HUES64 (cell line): ENCODE measurements around the gene BLACAT1.
A peak's percentile ranks its signal among the peaks of the same experiment; 100 is the strongest.

Experiments
- H3K27ac ChIP-seq: 2 replicates; pipeline ENCODE4 v1.7.0; 2013; ENCODE audit warnings: low read depth, low read length, inconsistent platforms
- H3K27me3 ChIP-seq: 2 replicates; pipeline ENCODE4 v1.6.1; 2013; ENCODE audit warnings: mild to moderate bottlenecking, low read length; ENCODE audit not compliant: insufficient read depth
- H3K36me3 ChIP-seq: 2 replicates; pipeline ENCODE4 v1.6.1; 2013; ENCODE audit warnings: mild to moderate bottlenecking, low read length; ENCODE audit not compliant: insufficient read depth
- H3K4me1 ChIP-seq: 2 replicates; pipeline ENCODE4 v1.6.1; 2013; ENCODE audit warnings: mild to moderate bottlenecking, low read length, moderate library complexity; ENCODE audit not compliant: insufficient read depth
- H3K4me3 ChIP-seq: 2 replicates; pipeline ENCODE4 v1.5.1; 2013; ENCODE audit warnings: mild to moderate bottlenecking, low read length, moderate library complexity
- H3K9ac ChIP-seq: 2 replicates; pipeline ENCODE4 v1.6.1; 2013; ENCODE audit warnings: mild to moderate bottlenecking, low read depth, low read length
- H3K9me3 ChIP-seq: 2 replicates; pipeline ENCODE4 v1.6.1; 2013; ENCODE audit warnings: low read depth, low read length; ENCODE audit not compliant: insufficient read depth
- WGBS: fragments of 150-250, 120-280 bp; methylation state at CpG from one replicate; pipeline ENCODE4 v1.1.7; 2013; ENCODE audit warnings: missing lambda C conversion rate; 5-methylcytosine and 5-hydroxymethylcytosine counted together

The BLACAT1 gene

DNA sequence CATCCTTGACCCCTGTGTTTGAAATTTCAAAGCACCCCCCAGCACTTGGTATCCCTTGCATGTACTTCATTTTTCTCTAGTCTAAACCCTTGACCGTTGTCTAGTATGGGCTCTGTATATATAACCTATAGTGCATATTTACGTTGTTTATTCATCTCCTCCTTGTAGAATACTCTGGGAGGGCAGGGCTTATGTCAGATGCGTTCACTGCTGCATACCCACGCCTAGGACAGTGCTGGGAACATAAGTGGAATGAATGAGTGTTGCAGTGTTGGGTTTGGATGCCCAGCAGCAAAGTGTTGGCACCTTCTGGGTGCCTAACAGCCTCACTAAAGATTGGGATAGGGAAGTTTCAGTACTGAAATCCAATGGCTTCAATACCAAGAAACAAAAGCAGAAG lies 17.6 kb upstream of the BLACAT1 start:
- Histone ChIP-seq H3K27ac (no peak overlapping the region), H3K9ac (no peak overlapping the region), H3K36me3 (no peaks in the 10 kb centered on the region), H3K4me3 (no peak overlapping the region), H3K9me3 (no peaks in the 10 kb centered on the region), H3K27me3 (no peaks in the 10 kb centered on the region), H3K4me1 (peaks cover 14% of the 10 kb centered on the region)
- 46% methylated on average over 3 of the region's 4 CpGs for WGBS

- Histone ChIP-seq H3K9ac (no peak overlapping the region), H3K27ac (no peak overlapping the region), H3K36me3 (no peaks in the 10 kb centered on the region), H3K9me3 (no peaks in the 10 kb centered on the region), H3K4me3 (no peak overlapping the region), H3K4me1 (peaks cover 11% of the 10 kb centered on the region), H3K27me3 (no peaks in the 10 kb centered on the region)
- 35% methylated on average over 13 of the region's 13 CpGs for WGBS
Measured at GRCh38 chr1:205472737-205473441, 17.0 kb upstream of the BLACAT1 start.

DNA sequence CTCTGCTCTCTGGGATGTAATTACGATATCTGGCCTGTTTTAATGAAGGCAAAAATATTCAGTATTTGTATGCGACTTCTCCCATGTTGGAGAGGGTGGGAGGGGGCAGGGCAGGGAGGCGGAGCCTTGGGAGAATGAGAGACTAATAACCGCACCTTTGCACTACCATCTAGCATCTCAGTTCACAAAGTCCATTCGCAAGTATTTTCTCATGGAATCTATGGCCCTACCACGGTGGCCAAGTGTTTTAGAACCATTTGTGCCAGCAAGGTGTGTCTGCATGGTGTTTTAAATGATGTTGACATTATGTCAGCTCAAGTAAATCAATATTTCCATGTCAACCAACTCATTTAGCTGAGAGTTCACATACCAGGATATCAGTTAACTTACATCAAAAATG lies 14.3 kb upstream of the BLACAT1 start:
- H3K9ac ChIP-seq = no peak overlapping the region
- H3K27me3 ChIP-seq = no peaks in the 10 kb centered on the region
- 89% methylated on average over 6 of the region's 6 CpGs for WGBS
- no peaks in the 10 kb centered on the region for H3K9me3 ChIP-seq
- H3K27ac ChIP-seq = no peak overlapping the region
- no peak overlapping the region for H3K4me3 ChIP-seq
- peaks cover 4% of the 10 kb centered on the region; the same call in 1 of the 2 replicates for H3K4me1 ChIP-seq
- no peaks in the 10 kb centered on the region for H3K36me3 ChIP-seq

GRCh38 chr1:205466595-205467220 lies 10.9 kb upstream of the BLACAT1 start:
- Histone ChIP-seq H3K9ac (no peak overlapping the region), H3K27me3 (no peaks in the 10 kb centered on the region), H3K4me1 (peaks cover 4% of the 10 kb centered on the region; the same call in 1 of the 2 replicates), H3K9me3 (no peaks in the 10 kb centered on the region), H3K36me3 (no peaks in the 10 kb centered on the region), H3K4me3 (no peak overlapping the region), H3K27ac (no peak overlapping the region)
- WGBS = 62% methylated on average over 7 of the region's 7 CpGs

DNA sequence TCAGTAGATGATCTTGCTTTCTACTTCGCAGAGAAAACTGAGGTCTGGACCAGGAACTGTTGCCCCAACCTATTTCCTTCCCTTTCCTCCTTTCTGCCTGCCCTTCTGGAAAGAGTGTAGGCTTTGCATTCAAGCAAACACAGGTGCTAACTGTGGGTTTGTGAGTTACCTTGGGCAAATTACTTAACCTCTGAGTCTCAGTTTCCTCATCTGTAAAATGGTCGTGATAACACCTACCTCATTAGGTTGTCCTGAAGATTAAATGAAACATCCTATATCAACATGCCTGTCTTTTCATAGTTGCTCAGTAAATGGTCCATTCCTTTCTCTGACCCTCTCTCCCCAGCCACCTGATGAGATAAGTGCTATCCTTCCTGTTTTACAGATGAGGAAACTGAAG lies 9.5 kb upstream of the BLACAT1 start:
- no peaks in the 10 kb centered on the region for H3K9me3 ChIP-seq
- H3K27me3 ChIP-seq = no peaks in the 10 kb centered on the region
- 72% methylated on average over 2 of the region's 2 CpGs for WGBS
- H3K4me1 ChIP-seq = peaks cover 4% of the 10 kb centered on the region; the same call in 1 of the 2 replicates
- no peak overlapping the region for H3K27ac ChIP-seq
- H3K36me3 ChIP-seq = no peaks in the 10 kb centered on the region
- no peak overlapping the region for H3K4me3 ChIP-seq
- H3K9ac ChIP-seq = no peak overlapping the region

GRCh38 chr1:205458777-205459566 lies 3.1 kb upstream of the BLACAT1 start:
- Histone ChIP-seq H3K36me3 (no peaks in the 10 kb centered on the region; the same call in 1 of the 2 replicates), H3K27me3 (no peaks in the 10 kb centered on the region; the same call in 1 of the 2 replicates), H3K4me3 (no peak overlapping the region), H3K9me3 (no peaks in the 10 kb centered on the region), H3K9ac (no peak overlapping the region), H3K27ac (no peak overlapping the region), H3K4me1 (peaks cover 17% of the 10 kb centered on the region)
- WGBS = 77% methylated on average over 6 of the region's 6 CpGs

DNA sequence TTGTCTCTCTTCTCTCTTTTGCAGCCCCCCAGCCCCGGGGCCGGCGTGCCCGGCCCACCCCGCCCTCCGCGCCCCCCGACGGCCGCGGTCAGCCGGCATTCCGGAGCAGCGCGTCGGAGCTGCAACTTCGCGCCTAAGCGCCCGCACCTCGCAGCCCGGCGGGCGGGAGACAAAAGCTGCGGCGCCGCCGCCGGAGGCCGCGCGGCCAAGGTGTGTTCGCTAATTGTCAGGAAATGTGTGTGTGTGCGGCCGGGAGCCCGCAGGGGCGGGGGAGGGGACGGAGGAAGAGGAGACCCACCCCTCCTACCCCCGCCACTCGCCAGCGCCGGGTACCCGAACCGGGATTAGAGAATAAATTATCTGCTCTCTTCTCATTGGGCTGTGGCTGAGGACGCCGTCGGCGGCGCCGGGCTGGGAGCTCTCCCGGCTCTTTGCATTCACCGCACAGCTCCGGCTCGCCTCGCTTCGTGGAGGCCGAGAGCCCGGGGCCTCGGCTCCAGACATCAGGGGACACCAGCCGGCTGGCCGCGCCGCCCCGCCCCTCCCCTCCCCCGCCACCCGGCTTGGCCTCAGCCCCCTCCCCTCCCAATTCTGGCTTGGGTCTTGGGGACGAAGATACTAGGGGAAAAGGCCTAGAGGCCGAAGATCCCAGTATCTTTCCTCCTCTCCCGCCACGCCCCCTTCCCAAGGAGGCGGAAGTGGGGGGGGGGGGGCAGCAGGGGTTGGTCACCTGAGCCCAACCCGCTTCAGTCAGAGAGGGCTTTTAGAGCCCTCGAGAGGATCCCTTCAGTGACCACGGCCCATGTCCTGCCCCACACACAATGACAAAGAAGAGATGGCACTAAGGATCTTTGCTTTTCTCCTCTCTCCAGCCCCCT lies 1.3 kb upstream of the BLACAT1 start:
- Histone ChIP-seq H3K9ac (peak overlapping the region; percentile 85), H3K36me3 (peaks cover 9% of the 10 kb centered on the region; the same call in 1 of the 2 replicates), H3K4me3 (peak overlapping the region; percentile 84), H3K4me1 (peaks cover 35% of the 10 kb centered on the region), H3K27ac (peak overlapping the region; percentile 82), H3K27me3 (no peaks in the 10 kb centered on the region; the same call in 1 of the 2 replicates), H3K9me3 (no peaks in the 10 kb centered on the region)
- 2% methylated on average over 56 of the region's 74 CpGs for WGBS

- Histone ChIP-seq H3K4me3 (peak overlapping the region; percentile 84), H3K27me3 (no peaks in the 10 kb centered on the region; the same call in 1 of the 2 replicates), H3K27ac (peak overlapping the region; percentile 82), H3K9ac (peak overlapping the region; percentile 85), H3K9me3 (no peaks in the 10 kb centered on the region), H3K36me3 (peaks cover 9% of the 10 kb centered on the region; the same call in 1 of the 2 replicates), H3K4me1 (peaks cover 42% of the 10 kb centered on the region)
- under 1% methylated on average over 47 of the region's 47 CpGs for WGBS
Measured at GRCh38 chr1:205456383-205456867, 580 bp upstream of the BLACAT1 start.

DNA sequence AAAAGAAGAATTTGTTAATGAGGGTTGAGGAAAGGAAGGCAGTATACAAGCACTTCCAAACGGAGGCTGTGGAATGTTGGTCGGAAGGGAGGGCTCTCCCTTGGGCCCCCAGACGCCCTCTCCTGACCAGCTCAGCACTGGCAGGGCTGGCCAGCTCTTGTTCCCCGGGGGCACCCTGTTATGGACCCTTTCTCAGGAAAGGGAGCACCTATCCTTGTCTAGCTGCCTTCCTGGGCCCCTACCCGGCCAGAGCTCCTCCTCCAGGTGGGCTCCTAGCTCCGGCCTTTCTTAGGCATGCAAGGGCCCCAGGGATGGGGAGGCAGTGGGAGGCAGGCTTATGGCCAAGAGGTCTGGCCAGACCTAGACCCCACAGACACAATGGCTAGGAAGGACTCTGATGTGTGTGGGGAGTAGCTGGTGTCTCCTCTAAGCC lies 926 bp downstream of the BLACAT1 start:
- 4% methylated on average over 6 of the region's 6 CpGs for WGBS

GRCh38 chr1:205453466-205453865 lies 2.4 kb downstream of the BLACAT1 start:
- Histone ChIP-seq H3K9me3 (no peaks in the 10 kb centered on the region), H3K27me3 (no peaks in the 10 kb centered on the region; the same call in 1 of the 2 replicates), H3K4me3 (no peak overlapping the region), H3K4me1 (peaks cover 63% of the 10 kb centered on the region), H3K27ac (no peak overlapping the region), H3K9ac (no peak overlapping the region), H3K36me3 (peaks cover 9% of the 10 kb centered on the region; the same call in 1 of the 2 replicates)
- WGBS = 95% methylated on average over 3 of the region's 3 CpGs

More for the DNA sequence above, 926 bp downstream of the BLACAT1 start:
- no peaks in the 10 kb centered on the region for H3K9me3 ChIP-seq
- peak overlapping the region; percentile 84 for H3K4me3 ChIP-seq
- peaks cover 52% of the 10 kb centered on the region for H3K4me1 ChIP-seq
- no peaks in the 10 kb centered on the region; the same call in 1 of the 2 replicates for H3K27me3 ChIP-seq
- peak overlapping the region; percentile 85; the same call in 1 of the 2 replicates for H3K9ac ChIP-seq
- H3K27ac ChIP-seq = peak overlapping the region; percentile 82
- H3K36me3 ChIP-seq = peaks cover 9% of the 10 kb centered on the region; the same call in 1 of the 2 replicates
